Fibroblast of the aortic adventitia (primary cell): ENCODE results near the gene CABLES2. TPM values are rescaled to one million over a fixed set of nuclear protein-coding genes. Genes with fewer than 3 reads are reported as not detected.

Experiments
- DNase-seq: peaks from one replicate; pipeline ENCODE4 v3.0.0-alpha.2; 2010; ENCODE audit warnings: low read depth
- H3K4me3 ChIP-seq: 2 replicates; pipeline ENCODE4 v1.5.1; 2011; ENCODE audit warnings: low read depth, mild to moderate bottlenecking, control low read depth, low read length, moderate library complexity
- CTCF ChIP-seq: IDR thresholded peaks from 2 replicates; pipeline ENCODE4 v1.5.1; 2011; ENCODE audit warnings: mild to moderate bottlenecking, low read length, control low read depth, inconsistent platforms; ENCODE audit not compliant: insufficient read depth
- total RNA-seq: library from RNA; depleted of rRNA; stranded (reverse); fragments of >200 nt; gene quantifications from 2 replicates; pipeline ENCODE4 v1.2.3, GENCODE V29; 2012; ENCODE audit warnings: low replicate concordance

The CABLES2 gene
- total RNA-seq, 1 donor, result 4.3 TPM

- no peak for DNase-seq
- no peak for TF ChIP-seq CTCF
- no peak overlapping the region for H3K4me3 ChIP-seq
Measured at GRCh38 chr20:62363920-62364851, 42.9 kb downstream of the CABLES2 start.

- no peak overlapping the region for H3K4me3 ChIP-seq
- DNase-seq, result no peak
- TF ChIP-seq CTCF, result no peak
Measured at GRCh38 chr20:62362991-62363919, 43.8 kb downstream of the CABLES2 start.

GRCh38 chr20:62362590-62362940 lies 44.5 kb downstream of the CABLES2 start:
- no peak for DNase-seq
- no peak overlapping the region for H3K4me3 ChIP-seq
- TF ChIP-seq CTCF, result no peak

GRCh38 chr20:62361799-62362589 lies 45.1 kb downstream of the CABLES2 start:
- H3K4me3 ChIP-seq, result no peak overlapping the region
- TF ChIP-seq CTCF, result no peak
- no peak for DNase-seq

- no peak for TF ChIP-seq CTCF
- no peak overlapping the region for H3K4me3 ChIP-seq
- no peak for DNase-seq
Measured at GRCh38 chr20:62360854-62361798, 46.0 kb downstream of the CABLES2 start.
